Frontal cortex (tissue), 4 donors: Measurements from ENCODE around the gene DUSP7. TPM values are rescaled to one million over a fixed set of nuclear protein-coding genes. Genes with fewer than 3 reads are reported as not detected.
A peak's percentile ranks its signal among the peaks of the same experiment; 100 is the strongest.
"Not testable (repeated sequence)": the region's sequence is repeated elsewhere in the genome, so short reads cannot be mapped to it uniquely, and the experiment has no call there.

Experiments used
- DNase-seq, 2 donors: peaks; one replicate each; pipeline ENCODE4 v3.0.0; 2012; ENCODE audit warnings: low spot score in 2 of 2
- FAIRE-seq: peaks from 2 replicates; lab custom pipeline; 2012; peaks lifted over from hg19 to GRCh38; lab: Jason Lieb, UNC
- total RNA-seq: library from RNA; depleted of rRNA; stranded (reverse); fragments of >200 nt; gene quantifications from one replicate; pipeline ENCODE4 v1.2.3, GENCODE V29; 2014
- donor health status: control.
- donor health status: control.
- donor health status: control.

DUSP7 gene
- total RNA-seq, 1 donor from 2014 or later = 8.6 TPM

GRCh38 chr3:52052831-52053306 is 3.5 kb downstream of the DUSP7 start:
- FAIRE-seq = no peak
- DNase-seq = peak; percentile 61 to 62

- FAIRE-seq = no peak
These were observed 4.9 kb downstream of the DUSP7 start for GRCh38 chr3:52051444-52051843.

GRCh38 chr3:52050571-52050970 is 5.8 kb downstream of the DUSP7 start:
- FAIRE-seq (no peak), DNase-seq (no peak)

More at GRCh38 chr3:52051444-52051843, 4.9 kb downstream of the DUSP7 start:
- no peak for DNase-seq

- DNase-seq = no peak
- FAIRE-seq = no peak
These were observed 6.9 kb downstream of the DUSP7 start for GRCh38 chr3:52049503-52049902.

GRCh38 chr3:52047295-52047960 is 8.9 kb downstream of the DUSP7 start:
- FAIRE-seq = no peak
- DNase-seq = peak; percentile 60 to 70

- DNase-seq (no peak), FAIRE-seq (no peak)
These were observed 9.5 kb downstream of the DUSP7 start for GRCh38 chr3:52046902-52047239.

- FAIRE-seq (no peak), DNase-seq (no peak)
These were observed 10.0 kb downstream of the DUSP7 start for GRCh38 chr3:52046186-52046901.

- no peak for DNase-seq
- FAIRE-seq = no peak
These were observed 11.3 kb downstream of the DUSP7 start for GRCh38 chr3:52044869-52045619.

- DNase-seq (no peak), FAIRE-seq (no peak)
These were observed 12.6 kb downstream of the DUSP7 start for GRCh38 chr3:52043750-52044149.

GRCh38 chr3:52043039-52043438 is 13.3 kb downstream of the DUSP7 start:
- DNase-seq, FAIRE-seq: not testable (repeated sequence)

- DNase-seq = peak; percentile 66 to 71
- no peak for FAIRE-seq
These were observed 15.1 kb downstream of the DUSP7 start for GRCh38 chr3:52041118-52041731.

GRCh38 chr3:52040600-52040999 is 15.8 kb downstream of the DUSP7 start:
- FAIRE-seq = no peak
- DNase-seq = no peak

- FAIRE-seq (no peak), DNase-seq (peak; percentile 80 to 88)
These were observed 16.5 kb downstream of the DUSP7 start for GRCh38 chr3:52039846-52040245.

- no peak for DNase-seq
- FAIRE-seq = no peak
These were observed 16.9 kb downstream of the DUSP7 start for GRCh38 chr3:52039426-52039825.

- DNase-seq (no peak), FAIRE-seq (no peak)
These were observed 18.1 kb downstream of the DUSP7 start for GRCh38 chr3:52038227-52038626.

GRCh38 chr3:52037291-52037690 is 19.1 kb downstream of the DUSP7 start:
- FAIRE-seq = no peak
- no peak for DNase-seq

- DNase-seq (no peak), FAIRE-seq (no peak)
These were observed 19.5 kb downstream of the DUSP7 start for GRCh38 chr3:52036829-52037228.

GRCh38 chr3:52036222-52036694 is 20.1 kb downstream of the DUSP7 start:
- no peak for DNase-seq
- no peak for FAIRE-seq

- FAIRE-seq (no peak), DNase-seq (no peak)
These were observed 21.7 kb downstream of the DUSP7 start for GRCh38 chr3:52034651-52035050.

GRCh38 chr3:52034212-52034611 is 22.2 kb downstream of the DUSP7 start:
- FAIRE-seq = no peak
- no peak for DNase-seq
